GM19372 (cell line): ENCODE results near the gene METRNL.

Source experiments
- ATAC-seq: cut with Tn5 transposase; IDR thresholded peaks from one replicate; pipeline ENCODE4 v1.9.1; 2021; ENCODE audit warnings: mild to moderate bottlenecking, low read depth, moderate library complexity; ENCODE audit not compliant: unreplicated experiment

METRNL gene

DNA sequence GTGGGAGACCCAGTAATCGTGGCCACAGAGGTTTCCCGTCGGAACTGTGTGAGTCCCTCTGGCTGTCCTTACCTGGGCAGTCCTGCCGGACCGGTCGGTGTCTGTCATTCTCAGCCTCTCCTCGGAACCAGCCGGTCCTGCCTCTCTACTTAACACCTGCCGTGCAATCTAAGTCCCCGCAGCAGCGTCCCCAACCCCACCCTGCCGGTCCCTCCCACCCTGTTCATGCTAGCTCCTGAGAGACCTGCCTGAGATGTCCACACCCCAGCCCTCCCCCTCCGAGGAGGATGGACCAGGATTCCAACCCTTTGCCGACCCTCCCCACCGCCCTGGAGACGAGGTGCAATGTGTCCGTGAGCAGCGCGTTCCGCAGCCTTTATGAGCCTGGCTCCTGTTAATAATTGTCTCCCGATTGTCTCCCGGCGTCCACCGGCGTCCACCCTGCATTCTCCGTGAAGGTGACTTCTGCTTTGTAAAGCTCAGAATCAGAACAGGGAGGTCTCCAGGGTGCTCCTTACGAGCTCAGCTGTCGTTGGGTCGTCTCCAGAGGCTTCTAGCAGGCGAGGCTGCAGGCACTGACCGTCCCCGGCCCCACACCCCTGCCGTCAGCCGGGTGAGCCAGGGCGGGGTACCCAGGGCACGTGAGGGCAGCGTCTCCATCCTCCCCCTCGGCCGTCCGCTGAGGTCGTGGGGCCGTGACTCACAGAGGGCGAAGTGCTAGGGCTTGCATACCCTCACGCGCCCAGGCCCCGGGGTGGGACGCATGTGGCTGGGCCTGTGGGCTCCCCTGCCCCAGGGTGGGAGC is 10.1 kb downstream of the METRNL start:
- ATAC-seq: no peak

DNA sequence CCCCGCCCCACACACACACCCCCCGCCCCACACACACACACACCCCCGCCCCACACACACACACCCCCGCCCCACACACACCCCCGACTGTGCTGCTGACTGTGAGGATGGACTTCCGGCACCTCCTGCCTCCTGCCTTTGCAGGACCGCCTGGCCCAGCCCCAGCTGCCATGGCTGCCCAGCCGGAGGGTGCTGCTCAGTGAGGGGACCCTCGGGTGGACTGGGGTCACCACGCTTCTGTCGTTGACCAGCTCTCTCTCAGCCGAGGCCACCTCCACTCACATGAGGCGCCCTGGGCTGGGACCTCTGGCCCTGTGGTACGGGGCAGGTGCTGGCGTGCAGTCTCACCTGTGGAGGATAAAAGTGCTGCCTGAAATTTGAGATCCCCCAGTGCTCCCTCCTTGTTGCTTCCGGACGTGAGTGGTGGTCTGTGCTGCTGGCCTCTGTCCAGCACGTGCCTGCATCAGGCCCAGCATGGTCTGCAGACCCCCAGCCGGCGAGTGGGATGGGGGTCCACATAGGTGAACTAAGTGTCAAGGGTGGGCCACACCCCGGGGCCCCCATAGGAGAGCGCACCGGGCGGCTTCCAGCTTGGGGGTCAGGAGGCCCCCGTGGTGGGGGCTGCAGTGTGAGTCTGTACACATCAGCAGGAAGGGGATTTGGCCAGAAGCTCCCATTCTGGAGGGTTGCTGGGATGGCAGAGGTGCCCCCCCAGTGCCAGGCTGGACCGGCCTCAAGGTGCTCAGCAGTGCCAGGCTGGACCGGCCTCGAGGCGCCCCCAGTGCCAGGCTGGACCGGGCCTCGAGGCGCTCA is 11.2 kb downstream of the METRNL start:
- ATAC-seq: no peak

DNA sequence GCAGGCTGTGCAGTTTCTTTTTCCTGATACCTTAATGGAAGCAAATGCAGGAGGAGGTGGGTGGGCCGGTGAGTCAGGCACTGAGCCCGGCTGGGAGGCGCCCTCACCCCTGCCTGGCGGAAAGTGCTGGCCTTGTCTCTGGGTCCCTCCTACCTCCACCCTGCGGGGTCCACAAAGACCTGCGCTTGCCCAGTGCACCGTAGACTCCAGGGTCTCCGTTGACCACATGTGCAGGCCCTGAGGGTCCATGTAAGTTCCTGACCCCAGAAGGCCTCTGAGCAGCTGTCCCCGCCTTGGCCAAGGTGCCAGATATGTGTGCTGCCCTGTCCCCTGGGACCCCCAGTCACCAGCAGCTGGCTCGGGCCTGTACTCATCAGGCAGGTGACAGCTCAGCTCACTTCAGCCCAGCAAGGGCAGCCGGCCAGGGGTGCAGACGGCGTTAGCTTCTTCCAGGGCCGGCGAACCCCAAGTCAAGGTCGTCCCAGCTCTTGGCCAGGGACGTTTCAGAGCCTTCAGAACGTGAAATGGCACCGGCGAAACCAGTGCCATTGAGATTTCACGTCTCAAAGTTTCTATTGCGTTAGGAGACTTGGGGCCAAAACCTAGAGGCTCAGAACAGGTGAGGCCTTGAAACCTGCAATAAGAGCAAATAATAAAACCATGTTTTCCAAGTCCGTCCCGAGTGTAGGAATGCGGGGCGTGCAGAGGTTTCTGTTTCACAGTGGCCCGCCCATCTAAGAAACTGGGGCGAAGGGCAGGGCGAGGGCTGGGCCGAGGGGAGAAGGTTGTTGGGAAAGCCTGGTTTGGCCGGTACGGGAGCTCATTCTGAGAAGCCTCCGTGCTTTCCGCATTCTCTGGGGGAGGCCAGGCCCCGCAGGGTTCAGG is 12.1 kb downstream of the METRNL start:
- no peak for ATAC-seq

DNA sequence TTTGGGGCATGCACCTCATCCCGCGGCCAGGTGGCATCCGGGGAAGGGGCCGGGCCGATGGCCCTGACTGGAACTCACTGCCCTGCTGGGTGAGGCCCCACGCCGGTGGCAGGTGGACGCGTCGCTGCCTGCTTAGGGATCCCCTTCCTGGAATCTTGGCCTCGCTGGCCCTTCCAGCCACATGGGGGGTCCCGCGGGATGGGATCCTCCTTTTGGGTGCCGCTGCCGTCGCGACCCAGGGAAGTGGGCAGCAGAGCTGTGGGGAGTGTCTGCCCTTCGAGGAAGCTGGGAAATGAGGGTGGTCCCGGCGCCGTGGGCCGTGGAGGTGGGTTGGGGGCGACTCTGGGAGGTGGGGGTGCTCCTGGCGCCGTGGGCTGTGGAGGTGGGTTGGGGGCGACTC is 12.8 kb downstream of the METRNL start:
- no peak for ATAC-seq

DNA sequence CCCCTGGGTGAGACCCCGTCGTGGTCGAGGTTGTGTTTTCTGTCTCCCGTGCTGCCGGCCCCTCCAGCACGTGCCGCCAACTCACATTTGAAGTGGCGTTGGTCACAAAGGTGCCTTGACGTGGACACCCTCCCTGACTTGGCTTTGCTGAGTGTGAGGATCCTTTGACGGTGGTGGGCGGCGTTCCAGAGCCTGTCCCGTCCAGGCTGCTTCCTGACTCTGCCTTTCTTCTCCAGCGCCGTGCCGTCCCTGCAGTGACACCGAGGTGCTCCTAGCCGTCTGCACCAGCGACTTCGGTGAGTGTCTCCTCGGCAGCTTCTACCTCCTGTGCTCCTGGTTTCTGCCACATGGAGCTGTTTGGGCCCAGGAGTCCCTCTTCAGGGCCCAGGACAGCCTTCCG is 13.5 kb downstream of the METRNL start:
- ATAC-seq: no peak

DNA sequence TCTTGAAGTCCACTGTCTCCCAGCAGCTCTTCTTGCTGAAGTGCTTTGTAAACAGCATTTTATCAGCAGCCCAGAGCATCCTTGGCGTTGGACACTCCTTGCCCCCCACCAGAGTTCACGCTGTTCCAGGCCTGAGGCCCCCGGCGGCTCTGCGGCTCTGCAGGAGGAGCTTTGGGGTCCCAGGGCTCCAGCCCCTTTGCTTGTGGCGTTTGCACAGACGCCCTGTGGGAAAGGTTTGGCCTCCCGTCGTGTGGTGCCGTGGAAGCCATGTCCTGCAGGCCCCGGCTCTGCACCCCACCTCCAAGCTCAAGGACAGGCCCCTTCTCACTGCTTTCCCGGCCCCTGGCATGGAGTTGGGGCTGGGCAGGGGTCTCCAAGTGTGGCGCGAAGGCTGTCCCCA is 14.1 kb downstream of the METRNL start:
- no peak for ATAC-seq

DNA sequence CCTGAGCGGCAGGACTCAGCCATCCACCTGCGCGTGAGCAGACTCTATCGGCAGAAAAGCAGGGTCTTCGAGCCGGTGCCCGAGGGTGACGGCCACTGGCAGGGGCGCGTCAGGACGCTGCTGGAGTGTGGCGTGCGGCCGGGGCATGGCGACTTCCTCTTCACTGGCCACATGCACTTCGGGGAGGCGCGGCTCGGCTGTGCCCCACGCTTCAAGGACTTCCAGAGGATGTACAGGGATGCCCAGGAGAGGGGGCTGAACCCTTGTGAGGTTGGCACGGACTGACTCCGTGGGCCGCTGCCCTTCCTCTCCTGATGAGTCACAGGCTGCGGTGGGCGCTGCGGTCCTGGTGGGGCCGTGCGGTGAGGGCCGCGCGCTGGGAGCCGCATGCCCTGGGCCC is 14.9 kb downstream of the METRNL start:
- no peak for ATAC-seq

DNA sequence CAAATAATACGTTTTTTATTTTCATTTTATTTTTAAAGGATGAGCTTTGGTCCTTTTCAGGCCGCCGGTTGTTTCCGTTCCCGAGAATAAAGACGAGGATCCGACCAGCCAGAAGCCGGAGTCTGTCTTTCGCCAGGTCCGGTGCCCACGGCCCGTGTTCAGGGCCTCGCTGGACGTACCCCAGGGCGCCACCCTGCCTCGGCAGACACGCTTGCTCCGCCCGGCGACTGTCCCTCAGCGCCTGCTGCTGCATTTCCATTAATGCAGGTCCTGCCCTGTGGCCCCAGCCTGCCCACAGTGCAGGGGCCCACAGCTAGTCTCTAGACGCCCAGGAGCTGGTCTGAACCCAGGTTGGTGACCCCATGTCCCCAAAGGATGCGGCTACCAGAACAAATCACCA is 15.6 kb downstream of the METRNL start:
- ATAC-seq: no peak

DNA sequence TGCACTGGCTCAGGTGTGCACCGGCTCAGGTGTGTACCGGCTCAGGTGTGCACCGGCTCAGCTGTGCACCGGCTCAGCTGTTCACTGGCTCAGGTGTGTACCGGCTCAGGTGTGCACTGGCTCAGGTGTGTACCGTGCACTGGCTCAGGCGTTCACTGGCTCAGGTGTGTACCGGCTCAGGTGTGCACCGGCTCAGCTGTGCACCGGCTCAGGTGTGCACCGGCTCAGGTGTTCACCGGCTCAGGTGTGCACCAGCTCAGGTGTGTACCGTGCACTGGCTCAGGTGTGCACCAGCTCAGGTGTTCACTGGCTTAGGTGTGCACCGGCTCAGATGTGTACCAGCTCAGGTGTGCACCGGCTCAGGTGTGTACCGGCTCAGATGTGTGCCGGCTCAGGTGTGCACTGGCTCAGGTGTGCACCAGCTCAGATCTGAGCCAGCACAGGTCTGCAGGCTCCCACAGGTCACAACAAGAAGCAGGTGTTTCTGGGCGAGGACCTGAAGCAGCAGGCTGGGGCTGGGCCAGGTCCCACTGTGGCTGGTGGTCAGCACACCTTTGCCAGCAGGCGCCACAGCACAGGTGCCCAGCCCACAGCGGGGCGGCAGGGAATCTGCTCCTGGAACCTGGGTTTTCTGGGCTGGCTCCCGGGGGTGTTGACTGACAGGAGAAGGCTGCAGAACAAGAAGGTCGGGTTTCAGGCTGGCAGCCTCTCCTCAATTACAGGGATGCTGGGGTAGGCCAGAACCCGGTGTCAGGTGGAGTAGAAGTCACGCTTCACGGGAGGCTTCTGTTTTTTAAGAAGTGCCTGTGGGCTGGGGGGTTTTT is 17.2 kb downstream of the METRNL start:
- no peak for ATAC-seq

DNA sequence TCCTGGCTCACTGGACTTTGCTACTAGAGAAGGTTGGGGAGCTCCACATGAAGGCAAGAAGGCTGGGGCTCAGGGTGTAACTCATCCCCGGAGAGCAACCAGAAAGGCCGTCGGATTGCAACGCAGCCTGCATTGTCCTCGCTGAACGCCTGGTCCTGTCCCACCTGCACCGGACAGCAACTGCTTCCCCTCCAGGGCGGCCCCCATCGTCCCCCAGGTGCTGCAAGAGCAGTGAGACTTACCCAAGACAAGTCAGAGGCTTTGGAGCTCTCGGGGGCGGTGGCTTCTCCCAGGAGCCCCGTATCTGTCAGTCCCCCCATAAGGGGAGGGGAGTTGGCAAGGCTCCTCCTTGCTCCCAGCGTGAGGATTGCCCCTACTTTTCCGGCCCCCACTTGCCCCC is 18.4 kb downstream of the METRNL start:
- no peak for ATAC-seq

DNA sequence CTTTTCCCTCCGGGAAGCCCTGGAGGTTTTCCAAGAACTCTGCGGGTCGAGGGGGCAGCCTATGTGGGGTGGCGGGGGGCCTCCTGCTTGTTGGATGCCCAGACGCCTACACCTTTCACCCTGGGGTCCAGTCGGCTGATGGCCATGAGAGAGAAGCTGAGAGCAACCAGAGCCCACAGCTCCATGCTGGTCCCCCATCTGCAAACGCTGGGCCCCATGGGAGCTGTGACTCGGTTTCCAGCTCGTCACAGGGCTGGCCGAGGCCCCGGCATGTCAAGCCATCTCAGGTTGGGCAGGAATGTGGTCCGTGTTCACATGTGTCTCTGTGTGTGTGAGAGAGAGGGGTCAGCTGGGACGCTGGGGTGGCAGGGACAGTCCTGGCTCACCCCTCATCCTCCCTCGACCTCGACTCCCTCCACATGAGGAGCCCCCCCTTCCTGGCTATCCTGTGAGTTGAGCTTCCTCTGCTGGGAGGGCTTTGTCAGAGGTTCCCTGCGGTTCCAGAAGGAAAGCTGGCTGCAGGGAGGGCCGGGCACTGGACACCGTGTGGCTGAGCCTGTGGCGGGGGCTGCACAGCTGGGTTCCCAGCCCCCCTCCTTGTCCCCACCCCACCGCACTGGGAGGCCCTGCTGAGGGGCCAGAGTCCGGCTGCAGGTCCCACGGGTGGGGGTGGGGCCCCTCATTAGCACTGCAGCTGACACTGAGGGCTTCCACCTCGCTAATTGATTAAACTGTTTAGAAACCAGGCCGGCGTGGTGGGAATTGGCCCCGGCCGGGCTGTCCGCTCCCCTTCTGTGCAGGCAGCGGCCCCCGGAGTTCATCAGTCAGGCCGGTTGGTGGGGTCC is 19.1 kb downstream of the METRNL start:
- no peak for ATAC-seq

DNA sequence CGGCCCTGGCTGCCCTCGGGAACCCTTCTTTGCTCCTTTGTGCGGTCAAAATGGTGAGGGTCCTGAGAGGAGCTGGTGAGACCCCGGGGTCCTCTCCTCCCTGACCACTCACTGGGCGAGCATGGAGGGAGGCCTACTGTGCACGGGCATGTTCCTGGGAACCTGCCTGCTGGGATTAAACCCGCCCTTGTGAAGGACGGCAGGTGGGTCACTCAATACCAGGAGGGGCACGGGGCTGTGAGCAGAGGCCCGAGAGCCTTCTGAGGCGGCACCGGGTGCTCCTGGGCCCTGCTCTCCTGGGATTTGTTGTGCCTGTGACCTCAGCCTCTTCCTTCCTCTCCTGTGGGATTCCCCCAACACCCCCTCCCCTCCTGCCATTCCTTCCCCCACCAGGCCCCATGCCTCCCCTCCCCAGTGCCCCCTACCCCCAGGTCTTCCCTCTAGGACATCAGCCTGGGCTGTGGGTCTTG is 19.7 kb downstream of the METRNL start:
- ATAC-seq: no peak

DNA sequence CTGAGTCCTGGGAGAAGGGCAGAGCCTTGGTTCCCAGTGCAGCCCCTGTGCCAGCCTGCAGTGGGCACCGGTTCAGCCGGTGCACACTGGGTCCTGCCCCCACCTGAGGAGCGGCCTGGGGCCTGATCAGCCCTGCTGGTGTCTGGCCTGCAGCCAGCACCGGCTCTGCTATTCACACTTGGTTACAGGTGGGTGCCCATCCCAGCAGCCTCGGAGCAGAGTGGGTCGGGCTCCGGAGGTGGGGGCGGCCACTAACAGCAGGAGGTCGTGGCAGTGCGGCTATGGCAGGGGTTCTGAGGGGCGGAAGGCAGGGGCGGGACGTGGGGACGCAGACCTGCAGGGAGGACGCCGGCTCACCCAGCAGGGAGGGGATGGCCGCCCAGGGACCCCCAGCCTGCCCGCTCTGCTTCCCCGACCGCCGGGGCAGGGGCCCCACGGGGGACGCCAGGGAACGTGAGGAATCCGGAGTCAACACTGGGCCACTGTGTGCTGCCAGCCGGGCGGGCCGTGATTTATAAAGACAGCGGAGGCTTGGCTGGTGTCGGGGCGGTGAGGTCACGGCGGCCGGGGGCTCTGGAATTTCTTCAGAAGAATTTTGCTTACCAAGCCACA is 20.3 kb downstream of the METRNL start:
- no peak for ATAC-seq

DNA sequence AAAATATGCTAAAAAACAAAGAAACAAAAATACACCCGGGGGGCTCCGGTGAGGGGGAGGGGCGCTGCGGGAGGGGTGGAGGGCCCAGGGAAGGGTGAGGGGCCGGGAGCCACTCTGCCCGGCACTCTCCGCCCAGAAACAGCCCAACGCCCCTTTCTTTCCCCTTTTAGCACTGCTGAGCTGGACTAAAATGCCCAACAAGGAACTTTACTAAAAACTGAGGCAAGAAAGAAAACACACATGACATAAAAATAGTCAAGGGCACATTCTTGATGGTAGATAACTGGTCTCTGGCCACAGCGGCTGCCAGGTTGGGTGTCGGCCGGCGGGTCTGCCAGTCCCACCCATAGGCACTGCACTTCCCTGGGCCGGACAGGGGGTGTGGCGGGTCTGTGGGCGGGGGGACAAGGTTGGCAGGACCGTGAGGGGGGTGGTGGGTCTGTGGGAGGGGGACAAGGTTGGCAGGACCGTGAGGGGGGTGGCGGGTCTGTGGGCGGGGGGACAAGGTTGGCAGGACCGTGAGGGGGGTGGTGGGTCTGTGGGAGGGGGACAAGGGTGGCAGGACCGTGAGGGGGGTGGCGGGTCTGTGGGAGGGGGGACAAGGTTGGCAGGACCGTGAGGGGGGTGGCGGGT is 20.9 kb downstream of the METRNL start:
- no peak for ATAC-seq

DNA sequence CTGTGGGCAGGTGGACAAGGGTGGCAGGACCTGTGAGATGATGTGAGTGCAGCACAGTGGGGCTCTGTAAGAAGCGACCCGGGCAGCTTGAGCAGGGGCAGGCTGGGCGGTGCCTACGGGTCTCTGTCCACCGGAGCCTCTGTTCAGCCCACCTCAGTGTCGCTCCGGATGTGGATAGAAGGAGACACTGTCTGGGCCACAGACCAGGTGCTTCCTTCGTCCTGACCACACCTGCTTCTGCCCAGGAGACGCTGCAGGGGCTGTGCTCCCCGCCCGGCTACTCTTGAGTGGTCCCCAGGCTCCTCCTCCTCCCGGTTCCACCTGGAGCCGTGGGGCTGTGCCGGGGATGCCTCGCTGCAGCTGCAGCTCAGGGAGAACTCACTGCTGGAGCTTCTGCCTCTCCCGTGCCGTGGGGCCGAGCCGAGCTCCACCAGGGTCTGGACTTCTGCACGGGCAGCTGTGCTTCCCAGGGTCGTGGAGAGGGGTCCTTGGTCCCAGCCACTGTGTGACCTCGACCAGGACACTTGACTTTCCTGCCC is 21.5 kb downstream of the METRNL start:
- no peak for ATAC-seq

DNA sequence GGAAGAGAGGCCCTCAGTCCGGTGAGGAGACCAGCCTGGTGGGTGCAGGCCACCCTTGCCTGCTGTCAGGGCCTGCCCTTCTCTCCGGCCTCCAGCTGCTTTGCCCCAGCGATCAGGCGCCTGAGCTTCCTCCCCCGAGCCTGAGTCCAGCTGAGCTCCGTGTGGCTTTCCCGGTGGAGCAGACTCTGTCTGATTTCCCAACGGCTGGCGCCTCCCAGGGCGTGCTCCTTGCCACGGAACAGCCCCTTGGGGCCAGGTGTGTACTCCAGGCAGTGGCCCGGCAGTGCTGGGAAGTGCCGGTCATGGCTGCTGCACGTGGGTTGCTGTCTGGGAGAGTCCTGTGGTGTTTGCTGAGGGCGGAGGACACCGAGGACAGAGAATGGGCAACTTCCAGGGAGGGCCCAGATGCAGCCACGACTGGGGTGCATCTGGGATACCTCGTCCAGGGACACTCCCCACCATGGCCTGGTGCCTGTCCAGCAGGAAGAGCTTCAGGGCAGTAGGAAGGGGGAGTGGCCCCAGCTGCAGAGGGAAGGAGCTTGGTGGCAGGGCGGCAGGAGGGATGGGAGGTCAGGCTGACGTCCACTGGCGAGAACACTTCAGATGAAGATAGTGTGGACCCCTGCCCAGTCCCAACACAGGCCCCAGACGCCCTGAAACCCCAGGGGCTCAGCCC is 22.5 kb downstream of the METRNL start:
- no peak for ATAC-seq

DNA sequence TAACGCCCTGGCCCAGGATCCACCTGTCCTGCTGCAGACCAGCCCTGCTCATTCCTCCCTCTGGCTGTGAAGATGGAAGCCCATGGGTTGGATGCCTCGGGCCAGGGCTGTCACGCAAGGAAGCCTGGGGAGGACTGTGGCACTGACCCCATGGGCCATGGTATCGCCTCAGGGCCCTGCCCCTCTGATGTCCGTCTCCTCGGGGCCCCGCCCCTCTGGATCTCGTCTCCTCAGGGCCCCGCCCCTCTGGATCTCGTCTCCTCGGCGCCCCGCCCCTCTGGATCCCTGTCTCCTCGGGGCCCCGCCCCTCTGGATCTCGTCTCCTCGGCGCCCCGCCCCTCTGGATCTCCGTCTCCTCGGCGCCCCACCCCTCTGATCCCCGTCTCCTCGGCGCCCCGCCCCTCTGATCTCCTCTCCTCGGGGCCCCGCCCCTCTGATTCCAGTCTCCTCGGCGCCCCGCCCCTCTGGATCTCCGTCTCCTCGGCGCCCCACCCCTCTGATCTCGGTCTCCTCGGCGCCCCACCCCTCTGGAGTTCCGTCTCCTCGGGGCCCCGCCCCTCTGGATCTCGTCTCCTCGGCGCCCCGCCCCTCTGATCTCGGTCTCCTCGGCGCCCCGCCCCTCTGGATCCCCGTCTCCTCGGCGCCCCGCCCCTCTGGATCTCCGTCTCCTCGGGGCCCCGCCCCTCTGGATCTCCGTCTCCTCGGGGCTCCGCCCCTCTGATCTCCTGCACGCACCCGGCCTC is 24.0 kb downstream of the METRNL start:
- no peak for ATAC-seq
